ENCODE measurements around the gene BANF2. TPM values are rescaled to one million over a fixed set of nuclear protein-coding genes. Genes with fewer than 3 reads are reported as not detected.
"Not testable (repeated sequence)": the region's sequence is repeated elsewhere in the genome, so short reads cannot be mapped to it uniquely, and the experiment has no call there.

BANF2 gene
- total RNA-seq, 1 donor from 2014 or later = not detected

- intact Hi-C loops (cut with micrococcal nuclease) = no loop called here
- H3K4me3 Mint-ChIP-seq = no peak overlapping the region
- no peaks in the 10 kb centered on the region for H3K36me3 Mint-ChIP-seq (ENCODE audit: low read depth)
- peaks cover 3% of the 10 kb centered on the region for H3K4me1 Mint-ChIP-seq
- DNase-seq (no peak), ATAC-seq (ENCODE audit: low read depth) (no peak)
- no peak overlapping the region for H3K27ac Mint-ChIP-seq
- POLR2A ChIA-PET = no interaction called here
- no peaks in the 10 kb centered on the region for H3K9me3 Mint-ChIP-seq
- TF ChIP-seq CTCF (IDR thresholded peaks at IDR 0.05) = no peak
- CTCF ChIA-PET = no interaction called here
- H3K27me3 Mint-ChIP-seq = peaks cover 10% of the 10 kb centered on the region
These were observed 71.6 kb downstream of the BANF2 start for GRCh38 chr20:17771206-17772004.

GRCh38 chr20:17772005-17772343 is 72.2 kb downstream of the BANF2 start:
- no peak for TF ChIP-seq CTCF (IDR thresholded peaks at IDR 0.05)
- intact Hi-C loops (cut with micrococcal nuclease) = no loop called here
- no peaks in the 10 kb centered on the region for H3K9me3 Mint-ChIP-seq
- H3K4me1 Mint-ChIP-seq = peaks cover 3% of the 10 kb centered on the region
- ChIA-PET POLR2A (no interaction called here), CTCF (no interaction called here)
- no peaks in the 10 kb centered on the region for H3K36me3 Mint-ChIP-seq (ENCODE audit: low read depth)
- no peak overlapping the region for H3K27ac Mint-ChIP-seq
- H3K4me3 Mint-ChIP-seq = no peak overlapping the region
- DNase-seq (no peak), ATAC-seq (ENCODE audit: low read depth) (no peak)
- peaks cover 6% of the 10 kb centered on the region for H3K27me3 Mint-ChIP-seq

GRCh38 chr20:17773619-17774018 is 73.9 kb downstream of the BANF2 start:
- DNase-seq (no peak), ATAC-seq (ENCODE audit: low read depth) (no peak)
- Mint-ChIP-seq H3K27ac (no peak overlapping the region), H3K27me3 (peaks cover 6% of the 10 kb centered on the region), H3K4me1 (no peaks in the 10 kb centered on the region), H3K36me3 (ENCODE audit: low read depth) (no peaks in the 10 kb centered on the region), H3K4me3 (no peak overlapping the region), H3K9me3 (peaks cover 3% of the 10 kb centered on the region)
- ChIA-PET CTCF (no interaction called here), POLR2A (no interaction called here)
- intact Hi-C loops (cut with micrococcal nuclease) = no loop called here
- TF ChIP-seq CTCF (IDR thresholded peaks at IDR 0.05) = no peak

- CTCF ChIA-PET = no interaction called here
These were observed 75.8 kb downstream of the BANF2 start for GRCh38 chr20:17775600-17775999.

GRCh38 chr20:17776551-17776950 is 76.8 kb downstream of the BANF2 start:
- ChIA-PET CTCF (no interaction called here), POLR2A (no interaction called here)
- Mint-ChIP-seq H3K9me3 (peaks cover 3% of the 10 kb centered on the region), H3K36me3 (ENCODE audit: low read depth) (no peaks in the 10 kb centered on the region), H3K4me3 (no peak overlapping the region), H3K27me3 (peaks cover 6% of the 10 kb centered on the region), H3K27ac (no peak overlapping the region), H3K4me1 (peaks cover 2% of the 10 kb centered on the region)
- no peak for TF ChIP-seq CTCF (IDR thresholded peaks at IDR 0.05)
- intact Hi-C loops (cut with micrococcal nuclease) = no loop called here
- DNase-seq = no peak
- ATAC-seq (ENCODE audit: low read depth) = no peak

More at GRCh38 chr20:17775600-17775999, 75.8 kb downstream of the BANF2 start:
- Mint-ChIP-seq H3K27ac (no peak overlapping the region), H3K4me1 (no peaks in the 10 kb centered on the region), H3K4me3 (no peak overlapping the region), H3K27me3 (peaks cover 6% of the 10 kb centered on the region), H3K36me3 (ENCODE audit: low read depth) (no peaks in the 10 kb centered on the region), H3K9me3 (peaks cover 3% of the 10 kb centered on the region)
- ATAC-seq (ENCODE audit: low read depth) (no peak), DNase-seq (no peak)
- POLR2A ChIA-PET = no interaction called here
- intact Hi-C loops (cut with micrococcal nuclease) = no loop called here
- TF ChIP-seq CTCF (IDR thresholded peaks at IDR 0.05) = no peak

GRCh38 chr20:17779011-17779410 is 79.2 kb downstream of the BANF2 start:
- H3K36me3 Mint-ChIP-seq (ENCODE audit: low read depth); H3K9me3 Mint-ChIP-seq; H3K4me3 Mint-ChIP-seq; ATAC-seq (ENCODE audit: low read depth); H3K27ac Mint-ChIP-seq; H3K27me3 Mint-ChIP-seq; DNase-seq; POLR2A ChIA-PET; CTCF ChIA-PET; H3K4me1 Mint-ChIP-seq; intact Hi-C loops (cut with micrococcal nuclease): not testable (repeated sequence)

Measured in activated B cell treated with CpG ODN at 0.5 μM for 24 hours (primary cell).